Inferior parietal cortex (tissue), 1 donor: ENCODE measurements around the gene TMEM26.

Experiments used
- DNase-seq: peaks from one replicate; pipeline ENCODE4 v3.0.0-alpha.2; 2016; ENCODE audit errors: extremely low spot score

The TMEM26 gene

GRCh38 chr10:61452655-61453641, at the start of gene TMEM26:
TMEM26 (minus strand) TSS chr10:61453381; CDS start chr10:61453081, 300 bp downstream.
- no peak for DNase-seq

GRCh38 chr10:61500460-61500859, 47.3 kb upstream of the TMEM26 start:
- no peak for DNase-seq

GRCh38 chr10:61492364-61492995, 39.3 kb upstream of the TMEM26 start:
- DNase-seq, result no peak

DNA sequence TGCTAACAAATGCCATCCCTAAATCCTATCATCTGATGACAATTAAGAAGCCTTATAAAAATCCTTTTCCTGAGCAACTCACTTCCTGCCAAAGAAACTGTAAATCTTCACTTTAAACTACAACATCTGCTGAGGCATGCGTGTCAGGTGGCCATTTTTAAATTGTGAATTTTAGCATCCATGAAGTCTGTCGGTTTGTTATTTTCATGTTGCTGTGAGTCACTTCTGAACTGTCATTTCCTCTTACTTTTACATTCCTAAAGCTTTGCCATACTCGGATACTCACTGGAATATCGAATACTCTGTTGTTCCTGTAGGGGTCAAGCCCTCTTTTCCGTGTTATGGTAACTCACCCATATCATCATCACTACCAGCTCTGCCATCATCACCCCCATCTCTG, 34.3 kb upstream of the TMEM26 start:
- no peak for DNase-seq

- no peak for DNase-seq
Observed at GRCh38 chr10:61486738-61487396, 33.7 kb upstream of the TMEM26 start.

DNA sequence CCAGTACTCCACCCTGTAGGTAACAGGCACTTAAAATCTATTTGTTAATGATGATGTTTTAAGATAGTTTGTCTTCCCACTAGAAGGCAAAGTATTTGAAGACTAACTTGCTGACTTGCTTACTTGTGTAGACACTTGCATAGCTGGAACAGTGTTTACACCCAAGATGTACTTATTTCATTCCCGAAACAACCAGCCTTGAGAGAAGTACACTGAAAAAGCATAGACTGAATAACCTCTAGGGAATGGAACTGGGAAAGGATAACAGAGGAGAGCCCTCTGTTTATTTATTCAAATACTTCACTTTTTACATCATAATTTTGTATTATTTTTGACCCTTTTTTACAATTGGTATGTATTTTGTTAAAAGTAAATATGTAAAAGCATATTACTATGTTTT, 33.1 kb upstream of the TMEM26 start:
- DNase-seq, result no peak

DNA sequence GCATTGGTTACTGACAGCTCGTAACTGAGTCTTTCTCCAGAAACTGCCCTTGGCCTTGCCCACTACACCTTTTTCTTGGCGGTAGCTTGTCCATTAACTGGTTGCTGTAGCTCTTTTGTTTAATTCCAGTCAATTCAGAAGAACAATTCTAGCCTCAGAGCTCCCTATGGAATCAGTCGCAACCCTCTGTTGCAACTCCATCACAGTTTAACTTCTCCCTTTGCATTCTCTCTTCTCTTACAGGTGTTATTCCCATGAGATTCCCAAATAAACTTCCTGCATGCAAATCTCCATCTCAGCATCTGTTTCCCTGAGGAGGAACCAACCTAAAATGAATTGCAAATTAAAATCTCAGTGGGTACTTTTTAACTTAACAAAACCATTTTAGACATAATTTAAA, 28.4 kb upstream of the TMEM26 start:
- DNase-seq, result no peak

DNA sequence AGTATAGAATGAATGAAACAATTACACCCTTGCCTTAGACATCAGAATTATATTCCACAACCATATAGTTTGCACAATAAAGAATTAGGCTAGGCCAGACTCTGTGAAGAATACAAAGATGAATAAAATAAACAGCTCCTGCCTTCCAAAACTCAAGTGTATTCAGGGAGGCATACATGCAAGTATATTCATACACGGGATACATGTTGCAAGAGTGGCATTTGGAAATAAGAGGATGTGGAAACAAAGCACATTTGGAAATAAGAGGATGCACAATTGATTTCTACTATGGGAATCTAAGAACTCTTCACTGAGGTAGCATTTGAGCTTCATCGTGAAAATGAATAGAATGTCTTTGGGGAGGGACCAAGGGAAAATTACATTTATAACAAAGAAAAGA, 27.0 kb upstream of the TMEM26 start:
- DNase-seq, result no peak

GRCh38 chr10:61478621-61479312, 25.6 kb upstream of the TMEM26 start:
- DNase-seq, result no peak

DNA sequence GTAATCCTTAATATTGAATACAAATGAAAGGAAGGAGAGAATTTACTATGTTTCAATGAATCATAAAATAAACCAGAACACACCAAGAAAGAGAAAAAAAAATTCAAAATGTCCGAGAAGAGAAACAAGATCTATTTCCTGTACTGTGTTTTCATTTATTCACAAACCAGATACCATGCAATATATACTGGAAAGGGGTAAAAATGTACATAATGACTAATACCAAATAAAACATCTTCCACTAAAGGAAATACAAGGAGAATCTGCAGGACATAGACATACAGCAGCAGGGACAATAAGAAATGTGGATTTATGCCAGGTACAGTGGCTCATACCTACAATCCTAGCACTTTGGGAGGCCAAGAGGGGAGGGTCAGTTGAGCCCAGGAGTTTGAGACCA, 24.3 kb upstream of the TMEM26 start:
- DNase-seq, result no peak

- DNase-seq, result no peak
Observed at GRCh38 chr10:61476529-61476928, 23.3 kb upstream of the TMEM26 start.

DNA sequence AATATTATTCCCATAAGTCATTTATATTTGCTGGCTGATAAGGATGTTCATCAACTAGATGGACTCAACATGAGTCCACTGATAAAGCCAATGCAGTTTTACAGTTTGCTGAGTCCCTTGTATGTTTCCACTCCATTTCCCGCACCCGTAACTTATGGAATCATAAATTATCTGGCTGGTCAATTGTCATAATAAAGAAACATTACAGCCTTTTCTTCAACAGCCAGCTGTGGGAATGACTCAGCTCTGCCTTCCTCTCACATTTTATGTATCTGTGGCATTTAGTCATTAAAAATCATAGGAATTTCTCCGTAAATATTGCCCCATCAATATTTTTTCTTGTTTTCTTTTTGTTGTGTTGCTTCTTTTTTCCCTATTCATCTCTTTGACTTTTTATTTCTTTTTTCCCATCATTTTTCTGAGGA, 22.3 kb upstream of the TMEM26 start:
- DNase-seq, result no peak

DNA sequence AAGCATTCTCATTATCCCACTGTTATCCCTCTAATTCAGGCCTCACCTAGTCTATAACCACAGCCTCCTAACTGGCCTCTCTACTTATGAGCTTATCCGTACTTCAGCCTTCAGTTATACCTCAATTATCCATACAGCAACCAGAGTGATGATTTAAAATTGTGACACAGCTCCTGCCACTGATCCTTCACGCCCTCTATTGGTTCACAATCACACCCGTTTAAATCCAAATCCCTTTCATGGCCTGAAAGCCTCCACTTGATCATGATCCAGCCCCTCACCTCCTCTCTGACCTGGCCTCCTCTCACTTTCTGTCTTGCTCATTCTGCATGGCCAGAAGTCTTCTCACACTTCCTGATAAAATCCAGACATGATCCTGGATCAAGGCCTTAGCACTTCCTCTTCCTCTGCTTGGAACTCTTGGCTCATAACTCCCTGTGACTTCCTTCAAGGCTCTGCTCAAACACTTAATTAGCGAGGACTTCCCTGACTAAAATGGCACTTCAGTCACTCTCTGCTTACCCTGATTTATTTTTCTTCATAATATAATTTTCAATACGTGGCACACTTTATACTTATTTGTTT, 19.0 kb upstream of the TMEM26 start:
- no peak for DNase-seq

- DNase-seq, result no peak
Observed at GRCh38 chr10:61471491-61471890, 18.3 kb upstream of the TMEM26 start.

- DNase-seq, result no peak
Observed at GRCh38 chr10:61470740-61471139, 17.6 kb upstream of the TMEM26 start.

GRCh38 chr10:61465901-61466632, 12.9 kb upstream of the TMEM26 start:
- no peak for DNase-seq

- no peak for DNase-seq
Observed at GRCh38 chr10:61465171-61465496, 12.0 kb upstream of the TMEM26 start.

DNA sequence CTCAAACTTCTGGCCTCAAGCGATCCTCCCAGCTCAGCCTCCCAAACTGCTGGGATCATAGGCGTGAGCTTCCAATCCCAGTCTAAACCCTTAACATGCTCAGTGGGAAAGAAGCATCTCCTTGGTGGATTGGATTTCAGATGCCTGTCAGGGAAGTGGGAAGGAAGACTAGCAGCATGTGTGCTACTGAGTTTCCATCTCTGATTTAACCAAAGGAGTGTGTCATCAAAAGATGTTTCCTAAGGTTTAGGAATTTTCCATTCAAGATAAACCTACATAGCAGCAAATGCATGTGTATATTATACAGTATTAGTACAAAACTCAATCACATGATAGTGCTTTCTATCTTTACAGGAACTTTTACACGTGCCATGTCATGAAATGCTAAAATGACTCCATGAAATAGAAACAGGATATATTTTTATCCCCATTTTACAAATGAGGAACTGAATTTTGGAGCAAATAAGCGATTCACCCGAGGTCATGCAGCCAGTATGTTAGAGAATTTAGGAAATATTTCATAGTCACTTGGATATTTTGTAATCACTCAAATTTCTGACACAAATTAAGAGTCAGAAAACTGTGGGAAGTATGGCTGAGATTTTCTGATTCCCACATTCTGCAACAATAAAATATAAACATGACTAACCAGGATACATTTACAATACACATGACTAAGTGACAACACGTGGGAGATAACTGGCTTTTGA, 11.4 kb upstream of the TMEM26 start:
- DNase-seq, result peak; percentile 28

DNA sequence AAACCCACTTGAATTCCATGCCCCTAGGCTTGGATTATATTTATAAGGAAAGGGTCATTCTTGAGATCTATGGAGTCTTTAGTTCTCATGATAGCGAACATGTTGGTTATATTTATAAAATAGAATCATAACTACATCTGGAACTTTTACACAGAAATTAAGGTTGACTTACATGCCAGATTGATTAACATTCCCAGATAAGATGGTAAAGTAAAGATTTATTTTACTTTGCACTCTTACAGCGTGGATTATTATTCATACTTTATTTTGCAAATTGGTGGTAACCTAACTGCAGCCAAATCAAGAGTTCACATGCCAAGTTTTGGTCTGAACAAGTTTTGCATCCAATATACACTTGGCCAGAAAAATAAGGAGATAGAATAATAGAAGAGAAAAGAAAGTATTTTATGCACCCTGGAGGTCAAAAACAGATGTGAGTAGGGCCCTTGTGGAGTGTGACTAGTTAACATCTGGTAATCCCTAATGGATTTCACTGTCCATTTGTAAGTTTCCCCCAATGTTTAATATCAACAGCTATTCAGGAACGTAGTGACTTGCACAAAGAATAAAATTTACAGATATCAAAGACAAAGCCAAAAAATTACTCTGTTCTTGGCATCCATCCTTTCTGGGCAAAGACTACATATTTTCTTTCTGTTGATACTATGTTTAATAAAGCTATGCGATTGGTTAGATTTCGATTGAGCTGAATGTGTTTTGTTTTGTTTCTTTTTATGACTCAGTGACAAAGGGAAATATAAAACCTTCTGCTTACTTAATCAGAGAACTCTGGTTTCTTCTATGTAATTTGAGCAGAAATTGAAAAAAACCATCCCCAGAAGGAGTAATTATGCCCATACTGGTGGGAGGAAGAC, 10.1 kb upstream of the TMEM26 start:
- DNase-seq, result peak; percentile 41
